GM12878 (cell line): ENCODE measurements around the gene HPRT1. TPM values are rescaled to one million over a fixed set of nuclear protein-coding genes. Genes with fewer than 3 reads are reported as not detected.

Experiments used
- ATAC-seq: fragments of 200-7000 bp; cut with Tn5 transposase; 3 replicates; pipeline ENCODE4 v1.9.1; 2020; ENCODE audit warnings: mild to moderate bottlenecking, moderate library complexity
- BruUV-seq: library from RNA; stranded (reverse); fragments of 400-500 nt; replicated peaks from 2 replicates; lab custom pipeline; 2021; lab: Mats Ljungman, UMichigan
- CTCF ChIA-PET: fragments of 300-600 bp; sonication (Branson Sonifier 250); formaldehyde crosslinking; extraction: SDS; loops from one replicate; lab custom pipeline; 2021; ENCODE audit warnings: inconsistent platforms; lab: Yijun Ruan, JAX
- POLR2A ChIA-PET: fragments of 350-600 bp; formaldehyde crosslinking; extraction: SDS; loops from one replicate; lab custom pipeline; 2021; ENCODE audit warnings: inconsistent platforms; lab: Charles Lee
- RAD21 ChIA-PET: fragments of 300-600 bp; sonication (Branson Sonifier 250); formaldehyde crosslinking; loops from one replicate; lab custom pipeline; 2023; ENCODE audit warnings: antibody characterized with exemption; ENCODE audit not compliant: unreplicated experiment; lab: Charles Lee
- SMC1A ChIA-PET: fragments of 300-600 bp; sonication (Branson Sonifier 250); formaldehyde crosslinking; loops from one replicate; lab custom pipeline; 2023; ENCODE audit not compliant: unreplicated experiment, uncharacterized antibody; lab: Charles Lee
- DNase-seq: peaks from one replicate; pipeline ENCODE4 v3.0.0-alpha.2; 2011; ENCODE audit warnings: low read depth, low spot score
- FAIRE-seq: peaks from 3 replicates; lab custom pipeline; 2011; peaks lifted over from hg19 to GRCh38; lab: Jason Lieb, UNC
- H2AFZ ChIP-seq: 2 replicates; pipeline ENCODE4 v1.6.0; 2011; ENCODE audit warnings: low read depth, low read length, control low read depth; ENCODE audit not compliant: control insufficient read depth
- H3K27ac ChIP-seq: 2 replicates; pipeline ENCODE4 v1.5.1; 2011; ENCODE audit warnings: control low read depth; ENCODE audit not compliant: control insufficient read depth, insufficient read depth
- H3K27me3 ChIP-seq, 2 experiments: replicated peaks in 1 of 2; 2 replicates each; pipeline versions ENCODE4 v1.6.0 to v1.6.1; 2011; ENCODE audit warnings: low read length in 1 of 2; ENCODE audit not compliant: control insufficient read depth in 2 of 2, insufficient read depth in 2 of 2
- H3K36me3 ChIP-seq, 2 experiments: 2 replicates each; pipeline ENCODE4 v1.5.1; 2011; ENCODE audit warnings: low read length in 1 of 2; ENCODE audit not compliant: control insufficient read depth in 2 of 2, insufficient read depth in 2 of 2
- H3K4me1 ChIP-seq: 2 replicates; pipeline ENCODE4 v1.6.1; 2011; ENCODE audit warnings: mild to moderate bottlenecking, low read length, moderate library complexity, mixed read lengths; ENCODE audit not compliant: control insufficient read depth, insufficient read depth
- H3K4me2 ChIP-seq: 2 replicates; pipeline ENCODE4 v1.6.0; 2011; ENCODE audit warnings: control low read depth; ENCODE audit not compliant: control insufficient read depth, insufficient read depth
- H3K4me3 ChIP-seq: fragments of 200-600 bp; sonication (generic); 2 replicates; pipeline ENCODE4 v1.5.1; 2016
- H3K79me2 ChIP-seq: 2 replicates; pipeline ENCODE4 v1.6.0; 2011; ENCODE audit warnings: low read length; ENCODE audit not compliant: control insufficient read depth, insufficient read depth
- H3K9ac ChIP-seq: 2 replicates; pipeline ENCODE4 v1.8.0; 2011; ENCODE audit warnings: low read length, control low read depth, mixed read lengths; ENCODE audit not compliant: control insufficient read depth, insufficient read depth
- H3K9me3 ChIP-seq: replicated peaks from 3 replicates; pipeline ENCODE4 v1.5.1; 2011; ENCODE audit warnings: mild to moderate bottlenecking, low read length; ENCODE audit not compliant: control insufficient read depth, insufficient read depth
- H4K20me1 ChIP-seq: 2 replicates; pipeline ENCODE4 v1.6.0; 2011; ENCODE audit not compliant: control insufficient read depth, insufficient read depth
- BACH1 ChIP-seq: fragments of 450-650 bp; IDR thresholded peaks from 2 replicates; pipeline ENCODE4 v1.6.1; 2017; ENCODE audit warnings: mild to moderate bottlenecking, borderline replicate concordance
- CBFB ChIP-seq: IDR thresholded peaks from 2 replicates; pipeline ENCODE4 v1.6.1; 2016; ENCODE audit warnings: antibody characterized with exemption, low read depth
- DPF2 ChIP-seq: fragments of 450-650 bp; IDR thresholded peaks from 2 replicates; pipeline ENCODE4 v1.6.1; 2017; ENCODE audit warnings: mild to moderate bottlenecking
- E2F8 ChIP-seq: fragments of 450-650 bp; IDR thresholded peaks from 2 replicates; pipeline ENCODE4 v1.6.1; 2018; ENCODE audit warnings: mild to moderate bottlenecking, low read depth, moderate library complexity; ENCODE audit not compliant: partially characterized antibody
- ESRRA ChIP-seq: IDR thresholded peaks from 2 replicates; pipeline ENCODE4 v1.6.1; 2012; ENCODE audit warnings: mild to moderate bottlenecking, low read length, improper control_type of control experiment
- IRF5 ChIP-seq: fragments of 450-650 bp; IDR thresholded peaks from 2 replicates; pipeline ENCODE4 v1.6.1; 2017; ENCODE audit warnings: borderline replicate concordance
- JUND ChIP-seq: IDR thresholded peaks from 2 replicates; pipeline ENCODE4 v1.6.1; 2012; ENCODE audit warnings: low read depth, mild to moderate bottlenecking, low read length, improper control_type of control experiment, moderate library complexity
- NFXL1 ChIP-seq: fragments of 450-650 bp; IDR thresholded peaks from 2 replicates; pipeline ENCODE4 v1.6.1; 2017; ENCODE audit warnings: antibody characterized with exemption, mild to moderate bottlenecking, borderline replicate concordance
- NRF1 ChIP-seq: conservative IDR thresholded peaks from 2 replicates; pipeline ENCODE4 v1.6.1; 2011; ENCODE audit warnings: mild to moderate bottlenecking, low read depth, low read length, improper control_type of control experiment
- PML ChIP-seq: IDR thresholded peaks from 2 replicates; pipeline ENCODE4 v1.6.1; 2012; ENCODE audit warnings: low read length, inconsistent platforms
- SREBF1 ChIP-seq: IDR thresholded peaks from 2 replicates; pipeline ENCODE4 v1.6.1; 2012; ENCODE audit warnings: mild to moderate bottlenecking, low read length
- ZSCAN29 ChIP-seq: fragments of 450-650 bp; IDR thresholded peaks from 2 replicates; pipeline ENCODE4 v1.6.1; 2017; ENCODE audit warnings: mild to moderate bottlenecking, moderate library complexity
- WGBS: methylation state at CpG from one replicate; pipeline ENCODE4 v1.1.6; 2016; ENCODE audit warnings: low lambda C conversion rate; ENCODE audit not compliant: insufficient replicate concordance, insufficient coverage; ENCODE audit errors: missing lambda C conversion rate; 5-methylcytosine and 5-hydroxymethylcytosine counted together
- in situ Hi-C: fragments of 300-500 bp; cut with MboI; formaldehyde crosslinking; loops from 9 replicates; pipeline ENCODE4 v1.14.3; 2018; ENCODE audit warnings: mixed read lengths
- intact Hi-C: fragments of 100-400 bp; cut with micrococcal nuclease; formaldehyde crosslinking; loops from one replicate; pipeline ENCODE4 v1.14.2; 2022; ENCODE audit not compliant: unreplicated experiment
- polyA plus RNA-seq, 11 experiments: library from polyadenylated mRNA; depleted of rRNA in 4 of 11; unstranded in 6 of 11; stranded (reverse) in 5 of 11; fragments of >200 nt; fragmentation: Nextera tagmentation in 4 of 11; fragmentation: Illumina TruSeq in 1 of 11; extraction: Ambion mirVana in 4 of 11; extraction: Trizol in 1 of 11; gene quantifications; 1 replicate in 1 of 11; 2 replicates in 10 of 11; pipeline versions ENCODE4 v1.2.1 to v1.2.3, GENCODE V29; 2011 to 2016; ENCODE audit warnings: inconsistent platforms in 2 of 11, missing spikeins in 2 of 11, low read depth in 1 of 11
- total RNA-seq, 4 experiments: library from RNA; depleted of rRNA in 3 of 4; stranded (reverse); fragments of >200 nt in 3 of 4; fragmentation: Illumina TruSeq in 1 of 4; extraction: Trizol in 1 of 4; gene quantifications; 2 replicates each; pipeline versions ENCODE4 v1.2.1 to v1.2.3, GENCODE V29; 2013 to 2021
- TF ChIP-seq, protein P1 (sequence below): fragments of 450-650 bp; formaldehyde crosslinking; IDR thresholded peaks from 2 replicates; pipeline ENCODE4 v1.4.0; 2020; ENCODE audit warnings: mild to moderate bottlenecking, moderate library complexity
- TF ChIP-seq, protein P2 (sequence below): fragments of 450-650 bp; IDR thresholded peaks from 2 replicates; pipeline ENCODE4 v1.6.1; 2017; ENCODE audit warnings: antibody characterized with exemption, mild to moderate bottlenecking, moderate library complexity

Gene HPRT1
- total and polyA plus RNA-seq, 10 of the 15 experiments (the other 5 are each of a cell fraction or from before 2014, with no cell fraction given), result 19.3 to 161 (median 92.7) TPM

DNA sequence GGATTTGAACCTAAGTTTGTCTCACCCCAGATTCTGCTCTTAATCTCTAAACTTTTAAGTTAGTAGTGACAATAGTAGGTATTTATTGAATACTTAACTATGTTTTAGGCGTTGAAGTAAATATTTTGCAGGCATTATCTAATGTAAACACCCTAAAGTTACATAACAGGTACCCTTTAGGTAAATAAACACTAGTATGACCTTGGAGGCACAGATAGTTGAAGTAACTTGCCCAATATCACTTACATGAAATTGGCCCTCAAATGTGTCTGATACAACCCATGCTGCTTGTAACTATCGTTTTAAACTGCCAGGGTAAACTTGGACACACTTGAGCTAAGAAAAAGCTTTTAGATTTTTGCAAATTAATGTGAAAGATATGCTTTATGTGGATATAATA, 3.0 kb downstream of the HPRT1 start:
- RAD21 ChIA-PET, result no interaction called here
- POLR2A ChIA-PET, result no interaction called here
- ATAC-seq, result no peak
- DNase-seq, result no peak
- in situ Hi-C loops (no loop called here), intact Hi-C loops (no loop called here)
- Histone ChIP-seq H3K36me3 (no peaks in the 10 kb centered on the region), H3K9ac (no peak overlapping the region), H3K79me2 (peaks cover 37% of the 10 kb centered on the region), H3K4me3 (no peak overlapping the region), H3K4me2 (0 out of 2 replicates have a peak overlapping the region, but pooled peaks have one; percentile 5), H3K27ac (no peak overlapping the region), H2AFZ (no peak overlapping the region), H4K20me1 (no peaks in the 10 kb centered on the region), H3K9me3 (no peaks in the 10 kb centered on the region), H3K27me3 (no peaks in the 10 kb centered on the region), H3K4me1 (no peaks in the 10 kb centered on the region)
- no peak for FAIRE-seq
- no TSS peak for BruUV-seq
- CTCF ChIA-PET, result no interaction called here
- WGBS, result 61% methylated on average over 2 of the region's 2 CpGs
- SMC1A ChIA-PET, result interaction anchor here (2.2 kb wide), 1 partner anchor 37 kb away, joined by 8 read pairs; no protein-coding TSS in a partner anchor
- TF ChIP-seq ZSCAN29, result no peak
- TF ChIP-seq DPF2, result no peak
- TF ChIP-seq, protein P1, sequence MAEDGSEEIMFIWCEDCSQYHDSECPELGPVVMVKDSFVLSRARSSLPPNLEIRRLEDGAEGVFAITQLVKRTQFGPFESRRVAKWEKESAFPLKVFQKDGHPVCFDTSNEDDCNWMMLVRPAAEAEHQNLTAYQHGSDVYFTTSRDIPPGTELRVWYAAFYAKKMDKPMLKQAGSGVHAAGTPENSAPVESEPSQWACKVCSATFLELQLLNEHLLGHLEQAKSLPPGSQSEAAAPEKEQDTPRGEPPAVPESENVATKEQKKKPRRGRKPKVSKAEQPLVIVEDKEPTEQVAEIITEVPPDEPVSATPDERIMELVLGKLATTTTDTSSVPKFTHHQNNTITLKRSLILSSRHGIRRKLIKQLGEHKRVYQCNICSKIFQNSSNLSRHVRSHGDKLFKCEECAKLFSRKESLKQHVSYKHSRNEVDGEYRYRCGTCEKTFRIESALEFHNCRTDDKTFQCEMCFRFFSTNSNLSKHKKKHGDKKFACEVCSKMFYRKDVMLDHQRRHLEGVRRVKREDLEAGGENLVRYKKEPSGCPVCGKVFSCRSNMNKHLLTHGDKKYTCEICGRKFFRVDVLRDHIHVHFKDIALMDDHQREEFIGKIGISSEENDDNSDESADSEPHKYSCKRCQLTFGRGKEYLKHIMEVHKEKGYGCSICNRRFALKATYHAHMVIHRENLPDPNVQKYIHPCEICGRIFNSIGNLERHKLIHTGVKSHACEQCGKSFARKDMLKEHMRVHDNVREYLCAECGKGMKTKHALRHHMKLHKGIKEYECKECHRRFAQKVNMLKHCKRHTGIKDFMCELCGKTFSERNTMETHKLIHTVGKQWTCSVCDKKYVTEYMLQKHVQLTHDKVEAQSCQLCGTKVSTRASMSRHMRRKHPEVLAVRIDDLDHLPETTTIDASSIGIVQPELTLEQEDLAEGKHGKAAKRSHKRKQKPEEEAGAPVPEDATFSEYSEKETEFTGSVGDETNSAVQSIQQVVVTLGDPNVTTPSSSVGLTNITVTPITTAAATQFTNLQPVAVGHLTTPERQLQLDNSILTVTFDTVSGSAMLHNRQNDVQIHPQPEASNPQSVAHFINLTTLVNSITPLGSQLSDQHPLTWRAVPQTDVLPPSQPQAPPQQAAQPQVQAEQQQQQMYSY (CRISPR knock-in tag), result no peak
- no peak for TF ChIP-seq NFXL1
- no peak for TF ChIP-seq BACH1
- TF ChIP-seq CBFB, result no peak
- TF ChIP-seq ESRRA, result no peak
- TF ChIP-seq NRF1, result no peak
- TF ChIP-seq SREBF1, result no peak
- TF ChIP-seq E2F8, result no peak
- no peak for TF ChIP-seq JUND
- TF ChIP-seq IRF5, result no peak
- TF ChIP-seq PML, result no peak
- TF ChIP-seq, protein P2, sequence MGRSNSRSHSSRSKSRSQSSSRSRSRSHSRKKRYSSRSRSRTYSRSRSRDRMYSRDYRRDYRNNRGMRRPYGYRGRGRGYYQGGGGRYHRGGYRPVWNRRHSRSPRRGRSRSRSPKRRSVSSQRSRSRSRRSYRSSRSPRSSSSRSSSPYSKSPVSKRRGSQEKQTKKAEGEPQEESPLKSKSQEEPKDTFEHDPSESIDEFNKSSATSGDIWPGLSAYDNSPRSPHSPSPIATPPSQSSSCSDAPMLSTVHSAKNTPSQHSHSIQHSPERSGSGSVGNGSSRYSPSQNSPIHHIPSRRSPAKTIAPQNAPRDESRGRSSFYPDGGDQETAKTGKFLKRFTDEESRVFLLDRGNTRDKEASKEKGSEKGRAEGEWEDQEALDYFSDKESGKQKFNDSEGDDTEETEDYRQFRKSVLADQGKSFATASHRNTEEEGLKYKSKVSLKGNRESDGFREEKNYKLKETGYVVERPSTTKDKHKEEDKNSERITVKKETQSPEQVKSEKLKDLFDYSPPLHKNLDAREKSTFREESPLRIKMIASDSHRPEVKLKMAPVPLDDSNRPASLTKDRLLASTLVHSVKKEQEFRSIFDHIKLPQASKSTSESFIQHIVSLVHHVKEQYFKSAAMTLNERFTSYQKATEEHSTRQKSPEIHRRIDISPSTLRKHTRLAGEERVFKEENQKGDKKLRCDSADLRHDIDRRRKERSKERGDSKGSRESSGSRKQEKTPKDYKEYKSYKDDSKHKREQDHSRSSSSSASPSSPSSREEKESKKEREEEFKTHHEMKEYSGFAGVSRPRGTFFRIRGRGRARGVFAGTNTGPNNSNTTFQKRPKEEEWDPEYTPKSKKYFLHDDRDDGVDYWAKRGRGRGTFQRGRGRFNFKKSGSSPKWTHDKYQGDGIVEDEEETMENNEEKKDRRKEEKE, result no peak
